NCI-H226 (cell line): Measurements from ENCODE around the gene IZUMO4.

Experiments used
- DNase-seq: peaks from one replicate; pipeline ENCODE4 v3.0.0-alpha.2; 2015

The IZUMO4 gene

DNA sequence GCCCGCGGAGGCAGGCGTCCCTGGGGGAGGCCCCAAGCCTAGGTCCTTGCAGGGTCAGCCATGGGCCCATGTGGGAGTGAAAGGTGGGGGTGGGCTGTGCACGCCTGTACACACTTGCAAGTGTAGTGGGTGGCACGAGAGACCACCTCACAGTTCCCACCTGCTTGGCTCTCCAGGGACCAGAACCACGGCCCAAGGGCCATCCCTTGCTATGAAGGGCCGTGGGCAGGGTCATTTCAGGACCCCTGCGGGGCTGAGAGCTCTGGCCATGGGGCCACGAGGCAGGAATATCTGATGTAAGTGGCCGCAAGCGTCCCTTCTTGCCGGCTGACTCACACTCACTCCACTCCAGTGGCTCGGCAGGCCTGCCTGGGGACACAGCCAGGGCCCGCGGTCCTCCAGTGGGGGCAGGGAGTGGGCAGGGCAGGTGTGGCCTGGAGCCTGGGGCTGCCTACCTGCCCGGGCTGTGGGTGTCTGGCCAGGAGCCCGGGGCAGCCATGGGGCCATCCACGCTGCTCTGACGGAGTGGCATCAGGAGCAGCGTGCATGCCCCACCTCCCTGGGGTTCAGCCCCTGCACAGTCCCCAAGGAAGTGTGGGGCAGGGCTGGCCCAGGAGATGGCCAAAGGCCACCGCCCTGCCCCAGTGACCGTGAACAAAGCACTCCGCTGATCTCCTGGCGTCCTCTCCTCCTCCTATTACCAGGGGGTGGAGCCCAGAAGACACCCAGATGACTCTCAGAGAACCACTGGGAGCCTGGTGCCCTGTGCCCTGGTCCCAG, 37.1 kb upstream of the IZUMO4 start:
- DNase-seq: no peak

DNA sequence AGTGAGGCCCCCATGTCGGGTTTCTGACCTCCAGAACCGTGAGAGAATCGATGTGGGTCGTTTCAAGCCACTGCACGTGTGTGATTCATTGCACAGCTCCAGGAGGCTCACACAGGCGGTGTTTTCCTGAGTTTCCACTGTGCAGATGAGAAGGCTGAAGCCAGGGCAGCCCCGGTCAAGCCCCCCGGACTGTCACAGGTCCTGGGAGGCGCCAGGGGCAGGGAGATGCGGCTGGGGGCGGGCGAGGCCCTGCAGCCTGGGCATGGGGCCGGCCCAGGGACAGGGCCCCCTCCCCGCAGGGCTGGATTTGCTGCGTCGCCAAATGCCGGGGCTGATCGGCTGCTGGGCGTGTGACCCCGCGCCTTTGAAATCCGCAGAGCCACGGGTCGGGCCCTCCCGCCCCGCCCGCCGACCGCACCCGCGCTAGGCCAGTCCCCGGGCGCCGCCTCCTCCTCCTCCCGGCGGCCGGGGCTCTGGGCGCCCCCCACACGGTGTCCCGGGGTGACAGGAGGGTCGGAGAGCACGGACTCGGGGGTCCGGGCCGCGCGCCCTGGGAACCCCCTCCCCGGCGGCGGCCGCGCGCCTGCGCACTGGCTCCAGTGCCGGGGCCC, 35.7 kb upstream of the IZUMO4 start:
- DNase-seq: peak; percentile 56

DNA sequence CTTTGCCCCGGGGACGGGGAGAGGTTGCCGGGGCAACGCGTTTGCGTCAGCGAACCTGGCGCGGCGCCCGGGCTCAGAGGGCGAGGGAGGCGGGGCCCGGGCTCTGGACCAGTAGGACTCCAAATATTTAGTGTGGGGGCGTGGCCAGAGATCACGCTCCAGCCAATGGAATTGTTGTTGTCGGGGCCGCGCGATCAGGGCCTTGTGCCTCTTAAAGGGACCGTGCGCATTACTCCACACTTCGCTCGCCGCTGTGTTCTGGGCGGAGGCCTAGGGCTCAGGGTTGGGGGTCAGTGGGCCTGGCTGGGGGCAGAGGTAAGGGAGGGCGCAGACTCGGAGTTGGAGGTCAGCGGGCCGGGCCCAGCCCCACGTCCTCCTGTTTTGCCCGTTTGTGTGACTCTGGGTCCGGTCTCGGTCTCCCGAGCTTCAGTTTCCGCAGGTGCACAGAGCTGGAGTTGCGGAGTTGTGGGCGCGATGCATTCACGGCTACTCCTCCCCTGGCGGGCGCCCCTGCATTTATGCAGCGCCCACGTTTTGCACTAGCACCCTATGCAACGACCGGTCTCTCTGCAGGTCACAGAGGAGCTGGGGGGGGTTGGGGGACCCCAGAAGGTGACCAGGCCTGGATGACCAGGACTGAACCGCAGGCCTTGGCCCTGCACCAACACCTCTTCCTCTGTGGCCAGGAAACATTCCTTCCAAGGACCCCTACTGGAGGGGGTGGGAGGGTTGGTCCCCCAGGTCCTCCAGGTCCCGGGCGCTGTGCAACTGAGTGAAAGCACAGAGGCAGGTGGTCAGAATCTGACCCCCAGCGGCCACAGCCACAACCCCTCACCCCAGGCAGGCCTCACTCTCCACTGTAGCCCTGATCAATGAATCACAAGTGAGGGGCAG, 35.0 kb upstream of the IZUMO4 start:
- DNase-seq: peak; percentile 93

DNA sequence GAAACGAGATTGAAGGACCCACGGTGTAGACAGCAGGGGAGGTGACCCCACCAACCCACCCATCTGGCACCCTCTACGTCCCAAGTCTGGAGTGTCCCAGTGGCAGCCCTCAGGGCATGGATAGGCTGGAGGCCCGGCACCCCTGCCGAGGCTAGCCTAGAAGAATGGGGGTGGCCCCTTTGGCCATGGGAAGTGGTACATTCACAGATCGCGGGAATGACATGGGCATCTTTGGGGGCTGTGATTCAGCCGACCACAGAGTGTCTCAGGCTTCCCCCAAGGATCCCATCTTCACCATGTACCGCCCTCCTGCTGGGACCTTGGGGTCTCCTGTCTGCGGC, 34.4 kb upstream of the IZUMO4 start:
- no peak for DNase-seq

DNA sequence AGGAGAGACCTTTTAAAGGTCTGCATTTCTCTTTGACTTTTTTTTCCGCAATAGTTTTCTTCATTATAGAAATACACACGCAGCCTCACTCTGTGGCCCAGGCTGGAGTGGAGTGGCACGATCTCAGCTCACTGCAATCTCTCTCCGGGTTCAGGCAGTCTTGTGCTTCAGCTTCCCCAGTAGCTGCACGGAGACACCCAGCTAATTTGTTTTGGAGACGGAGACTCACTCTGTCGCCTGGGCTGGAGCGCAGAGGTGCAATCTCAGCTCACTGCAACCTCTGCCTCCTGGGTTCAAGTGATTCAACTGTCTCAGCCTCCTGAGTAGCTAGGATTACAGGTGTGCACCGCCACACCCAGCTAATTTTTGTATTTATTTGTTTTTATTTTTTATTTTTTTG, 33.9 kb upstream of the IZUMO4 start:
- no peak for DNase-seq

DNA sequence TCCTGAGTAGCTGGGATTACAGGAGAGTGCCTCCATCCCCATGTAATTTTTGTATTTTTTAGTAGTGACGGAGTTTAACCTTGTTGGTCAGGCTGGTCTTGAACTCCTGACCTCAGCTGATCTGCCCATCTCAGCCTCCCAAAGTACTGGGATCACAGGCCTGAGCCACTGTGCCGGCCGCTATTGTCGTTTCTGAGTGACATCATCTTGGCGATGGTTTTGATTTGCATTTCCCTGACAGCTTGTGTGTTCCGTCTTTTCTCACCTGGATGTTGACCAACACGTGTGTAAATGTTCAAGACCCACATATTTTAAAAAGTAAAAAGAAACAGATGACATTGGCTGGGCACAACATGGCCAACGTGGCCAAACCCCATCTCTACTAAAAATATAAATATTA, 32.9 kb upstream of the IZUMO4 start:
- no peak for DNase-seq

DNA sequence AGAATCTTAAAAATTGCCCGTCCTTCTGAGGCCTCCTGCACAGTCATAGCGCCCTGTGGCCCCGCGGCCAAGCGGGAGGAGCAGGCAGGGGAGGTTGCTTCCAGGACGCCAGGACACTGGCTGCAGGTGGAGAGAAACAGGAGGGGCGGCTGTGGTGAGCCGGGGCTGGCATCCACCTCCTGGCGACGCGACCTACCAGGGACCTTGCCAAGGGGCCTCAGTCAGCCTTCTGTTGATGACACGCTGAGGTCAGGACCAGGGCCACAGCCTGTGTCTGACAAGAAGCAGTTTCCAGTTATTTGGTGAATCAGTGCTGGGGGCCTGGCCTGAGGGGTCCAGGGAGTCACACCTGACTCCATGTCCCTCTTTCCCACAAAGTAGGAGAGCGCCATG, 32.3 kb upstream of the IZUMO4 start:
- no peak for DNase-seq

DNA sequence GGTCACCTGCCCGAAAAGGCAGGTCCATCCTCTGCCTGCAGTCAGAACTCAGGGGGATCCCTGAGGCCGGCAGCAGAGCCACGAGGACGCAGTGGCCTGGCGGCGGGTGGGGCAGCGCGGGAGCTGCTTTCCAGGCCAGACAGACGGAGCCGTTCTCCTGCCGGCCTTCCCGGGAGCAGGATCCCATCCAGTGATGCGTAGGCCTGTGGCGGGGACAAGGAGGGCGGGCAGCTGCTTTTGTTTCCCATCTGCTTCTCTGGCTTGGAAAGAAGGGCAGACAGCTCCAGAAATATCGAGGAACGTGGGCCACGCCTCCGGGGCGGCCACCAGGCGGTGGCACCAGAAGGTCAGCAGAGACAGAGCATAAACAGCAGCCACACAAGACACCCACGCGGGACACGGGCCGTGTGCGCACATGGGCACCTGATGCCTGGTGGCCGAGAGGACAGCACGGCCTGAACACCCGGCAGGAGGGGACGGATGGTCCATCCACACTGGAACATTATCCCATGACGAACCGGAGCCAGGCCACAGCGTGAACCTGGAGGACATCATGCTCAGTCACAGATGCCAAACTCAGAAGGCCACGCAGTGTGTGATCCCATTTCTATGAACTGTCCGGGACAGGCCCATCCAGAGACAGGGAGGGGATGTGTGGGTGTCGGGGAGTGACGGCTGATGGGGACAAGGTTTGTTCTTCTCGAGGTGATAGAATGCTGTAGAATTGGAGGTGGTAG, 31.8 kb upstream of the IZUMO4 start:
- DNase-seq: no peak

DNA sequence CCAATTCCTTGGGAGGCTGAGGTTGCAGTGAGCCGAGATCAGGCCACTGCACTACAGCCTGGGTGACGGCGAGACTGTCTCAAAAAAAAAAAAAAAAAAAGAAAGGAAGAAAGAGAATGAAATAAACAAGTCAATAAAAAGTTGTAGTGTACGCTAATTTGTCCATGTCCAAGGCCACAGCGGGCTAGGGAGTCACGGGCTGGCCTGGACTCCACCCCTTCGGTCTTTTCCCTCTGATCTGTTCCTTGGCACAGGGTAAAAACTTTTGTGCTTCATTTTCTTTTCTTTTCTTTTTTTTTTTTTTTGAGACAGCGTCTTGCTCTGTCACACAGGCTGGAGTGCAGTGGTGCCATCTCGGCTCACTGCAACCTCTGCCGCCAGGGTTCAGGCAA, 26.3 kb upstream of the IZUMO4 start:
- no peak for DNase-seq

DNA sequence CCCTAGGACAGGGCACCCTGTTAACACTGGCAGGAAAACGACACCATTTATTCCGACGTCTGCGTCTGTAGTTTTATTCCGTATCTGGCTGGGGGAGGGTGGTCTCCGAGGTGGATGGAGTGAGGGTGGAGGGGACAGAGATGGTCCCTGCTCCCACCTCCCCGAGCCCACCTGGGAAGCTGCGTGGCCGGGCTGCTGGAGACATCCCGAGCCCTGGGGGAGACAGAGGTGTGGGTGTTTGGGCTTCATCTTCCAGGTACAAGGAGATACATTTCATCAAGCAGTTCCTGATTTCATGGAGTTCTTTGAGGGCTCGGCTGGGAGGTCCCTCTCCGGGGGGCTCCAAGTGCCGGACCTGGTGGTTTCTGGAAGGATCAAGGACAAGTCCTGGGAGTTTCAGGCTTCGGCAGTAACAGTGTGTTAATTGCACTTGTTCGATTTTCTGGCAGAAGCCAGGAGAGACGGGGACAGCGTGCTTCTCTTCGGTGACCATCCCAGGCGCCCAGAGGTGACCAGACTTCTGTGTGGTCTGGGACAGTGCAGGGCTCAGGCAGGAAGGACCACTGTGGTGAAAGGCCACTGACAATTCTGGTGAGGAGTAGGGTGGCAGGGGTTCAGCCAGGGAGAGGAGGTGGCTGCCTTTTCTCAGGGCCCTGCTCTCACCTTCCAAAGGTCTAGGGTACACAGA, 25.6 kb upstream of the IZUMO4 start:
- DNase-seq: no peak

DNA sequence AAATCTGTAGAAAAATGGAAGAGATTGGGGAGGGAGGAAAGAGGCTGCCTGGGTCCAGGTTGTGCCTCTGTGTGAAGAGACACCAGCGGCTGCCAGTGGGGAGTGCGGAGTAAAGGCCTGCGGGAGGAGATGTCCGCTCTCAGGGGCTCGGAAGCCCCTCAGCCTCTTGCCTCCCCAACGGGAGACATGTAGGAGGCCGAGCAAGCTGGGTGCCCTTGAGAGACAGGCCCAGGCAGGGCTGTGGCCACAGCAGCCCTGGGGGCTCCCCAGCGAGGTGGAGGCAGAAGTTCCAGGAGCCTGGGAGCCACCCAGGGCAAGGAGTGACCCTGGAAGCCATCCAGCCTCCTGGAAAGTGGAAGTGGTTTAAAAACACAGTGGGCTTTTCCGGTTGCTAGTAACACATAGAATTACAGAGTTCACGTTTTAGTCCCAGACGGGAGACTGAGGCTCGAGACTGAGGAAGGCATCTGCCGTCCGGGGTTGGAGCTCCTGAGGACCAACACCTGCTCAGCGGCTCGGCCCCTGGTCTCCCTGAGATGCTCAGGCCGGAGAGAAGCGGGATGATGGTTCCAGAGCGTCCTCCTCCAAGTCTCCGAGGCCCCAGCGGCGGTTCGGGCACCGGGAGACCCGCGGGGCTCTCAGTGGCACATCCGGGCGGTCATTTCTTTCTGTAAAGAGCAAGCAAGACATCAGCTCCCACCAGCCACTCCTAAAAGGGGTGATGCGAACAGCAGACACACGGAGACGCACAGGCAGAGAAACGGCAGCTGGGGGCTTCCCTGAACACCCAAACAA, 23.8 kb upstream of the IZUMO4 start:
- no peak for DNase-seq

DNA sequence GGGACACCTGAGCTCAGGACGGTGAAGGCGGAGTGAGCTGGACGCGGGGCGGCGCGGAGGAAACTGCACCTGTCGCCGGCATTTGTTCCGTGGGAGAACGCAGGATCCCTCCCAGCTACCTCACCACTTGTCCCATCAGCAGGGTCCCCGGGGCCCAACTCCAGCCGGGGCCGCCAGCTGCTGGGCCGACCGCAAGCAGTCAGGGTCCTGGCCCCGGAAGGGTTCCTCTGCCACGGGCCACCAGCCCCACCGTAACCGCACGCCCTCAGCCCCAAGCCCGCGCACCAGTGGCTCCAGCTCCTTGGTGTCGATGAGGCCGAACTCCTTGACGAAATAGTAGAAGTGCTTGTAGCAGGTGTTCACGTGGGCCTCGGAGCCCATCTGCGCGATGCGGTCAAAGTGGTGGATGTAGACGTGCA, 20.2 kb upstream of the IZUMO4 start:
- no peak for DNase-seq

DNA sequence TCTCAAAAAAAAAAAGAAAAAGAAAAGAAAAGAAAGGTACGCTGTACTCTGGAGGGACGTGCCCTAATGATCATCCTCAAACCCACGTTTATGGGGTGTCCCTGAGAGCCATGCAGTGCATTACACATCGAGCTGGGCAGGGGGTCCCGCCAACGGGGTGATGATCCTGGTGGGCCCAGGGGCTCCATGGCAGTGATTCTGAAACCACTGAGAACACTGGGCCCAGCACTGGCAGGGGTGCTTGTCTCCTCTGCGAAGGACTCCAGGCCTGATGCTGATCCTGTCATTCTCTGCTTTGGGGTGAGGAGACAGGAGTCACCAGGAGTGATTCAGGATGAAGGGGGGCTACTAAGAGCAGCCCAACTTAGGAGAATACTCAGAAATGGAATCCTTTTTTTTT, 19.3 kb upstream of the IZUMO4 start:
- no peak for DNase-seq

DNA sequence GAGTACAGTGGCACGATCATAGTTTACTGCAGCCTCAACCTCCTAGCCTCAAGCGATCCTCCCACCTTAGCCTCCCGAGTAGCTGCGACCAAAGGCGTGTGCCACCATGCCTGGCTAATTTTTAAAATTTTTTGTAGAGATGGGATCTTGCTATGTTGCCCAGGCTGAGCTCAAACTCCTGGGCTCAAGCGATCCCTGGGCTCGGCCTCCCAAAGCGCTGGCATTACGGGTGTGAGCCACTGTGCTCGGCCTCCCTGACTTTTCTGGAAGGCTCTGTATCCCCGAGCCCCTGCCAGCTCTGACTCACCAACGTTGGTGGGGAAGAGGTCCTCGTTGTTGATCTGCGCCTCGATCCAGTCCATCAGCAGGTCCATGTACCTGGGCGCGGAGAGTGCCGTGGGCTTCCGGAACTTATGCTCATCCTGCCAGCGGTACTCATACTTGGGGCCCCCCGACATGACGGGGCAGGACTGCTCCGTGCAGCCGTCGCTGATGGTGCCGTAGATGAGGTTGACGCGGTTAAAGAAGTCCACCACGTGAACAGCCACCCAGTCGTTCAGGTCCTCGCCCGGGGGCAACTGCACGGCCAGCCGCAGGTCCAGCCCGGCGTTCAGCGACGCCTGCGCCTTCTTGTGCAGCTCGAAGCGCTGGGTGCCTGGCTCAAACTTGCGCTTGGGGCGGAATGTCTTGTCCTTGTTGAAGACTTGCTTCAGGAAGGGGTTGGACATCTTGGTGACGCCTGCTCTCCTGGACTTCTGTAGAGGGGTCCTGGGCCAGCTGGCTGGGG, 18.7 kb upstream of the IZUMO4 start:
- no peak for DNase-seq

DNA sequence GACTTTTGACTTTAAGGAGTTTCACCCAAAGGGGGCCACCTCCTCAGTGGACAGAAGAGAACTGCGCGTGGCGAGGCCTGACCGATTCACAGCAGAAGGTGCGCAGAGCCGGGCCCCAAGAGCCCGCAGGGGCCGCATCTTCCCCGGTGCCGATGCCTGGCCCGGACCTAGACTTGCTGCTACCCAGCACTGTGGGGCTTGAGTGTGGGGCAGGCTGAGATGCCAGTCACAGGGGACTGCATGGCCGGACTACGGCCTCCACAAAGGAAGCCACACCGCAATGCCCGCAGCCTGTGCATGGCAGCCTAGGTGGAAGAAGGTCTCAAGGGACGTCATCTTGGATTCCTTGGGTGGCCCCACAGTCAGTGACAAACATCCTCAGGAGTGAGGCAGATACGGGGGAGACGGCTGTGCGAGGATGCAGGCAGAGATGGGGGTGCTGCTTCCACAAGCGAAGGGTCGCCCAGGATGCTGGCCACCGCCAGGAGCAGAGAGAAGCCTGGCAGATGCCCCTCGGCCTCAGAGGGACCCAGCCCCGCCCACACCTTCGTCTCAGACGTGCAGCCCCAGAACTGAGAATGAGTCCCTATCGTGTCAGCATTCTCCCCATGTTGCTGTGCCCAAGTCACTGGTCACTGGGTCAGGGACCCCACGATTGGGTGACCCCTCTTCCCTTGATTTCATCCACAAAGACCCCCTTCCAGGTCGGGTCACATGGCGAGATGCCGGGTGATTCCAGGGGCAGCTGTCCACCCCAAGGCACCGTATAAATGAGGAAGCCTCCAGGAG, 17.4 kb upstream of the IZUMO4 start:
- DNase-seq: no peak

DNA sequence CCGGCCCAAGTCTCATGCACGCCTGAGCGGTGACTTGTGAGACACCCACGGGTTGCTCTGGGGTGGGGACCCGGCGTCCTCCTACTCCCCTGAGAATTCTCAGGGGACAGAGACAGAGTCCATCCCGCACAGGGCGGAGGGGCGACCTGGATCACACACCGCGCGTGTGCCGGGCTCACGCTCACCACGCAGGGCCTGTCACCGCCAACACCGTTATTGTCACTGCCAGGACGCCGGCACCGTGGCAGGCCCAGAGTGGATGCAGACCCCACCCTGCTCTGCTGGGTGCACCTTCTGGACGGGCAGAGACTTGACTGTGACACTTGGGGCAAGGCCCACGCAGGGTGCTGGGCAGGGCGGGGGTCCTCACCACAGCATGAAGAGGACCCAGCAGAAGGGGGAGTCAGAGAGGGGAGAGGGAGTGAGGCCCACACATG, 16.8 kb upstream of the IZUMO4 start:
- DNase-seq: no peak

DNA sequence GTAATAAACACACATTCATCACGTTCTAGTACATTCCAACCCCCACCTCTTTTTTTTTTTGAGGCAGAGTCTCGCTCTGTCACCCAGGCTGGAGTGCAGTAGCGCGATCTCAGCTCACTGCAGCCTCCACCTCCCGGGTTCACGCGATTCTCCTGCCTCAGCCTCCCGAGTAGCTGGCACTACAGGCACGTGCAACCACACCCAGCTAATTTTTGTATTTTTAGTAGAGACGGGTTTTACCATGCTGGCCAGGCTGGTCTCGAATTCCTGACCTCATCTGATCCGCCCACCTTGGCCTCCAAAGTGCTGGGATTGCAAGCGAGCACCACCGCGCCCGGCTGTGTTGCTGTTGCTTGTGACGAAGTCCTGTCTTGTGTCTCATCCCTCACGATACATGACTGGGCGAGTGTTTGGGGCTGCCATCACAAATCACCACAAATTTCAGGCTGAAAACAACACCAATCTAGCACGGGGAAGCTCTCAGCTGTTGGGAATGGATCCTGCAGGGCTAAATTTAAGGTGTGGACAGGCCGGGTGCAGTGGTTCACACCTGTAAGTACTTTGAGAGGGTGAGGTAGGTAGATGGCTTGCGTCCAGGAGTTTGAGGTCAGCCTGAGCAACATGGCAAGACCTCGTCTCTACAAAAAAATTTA, 16.3 kb upstream of the IZUMO4 start:
- DNase-seq: no peak

DNA sequence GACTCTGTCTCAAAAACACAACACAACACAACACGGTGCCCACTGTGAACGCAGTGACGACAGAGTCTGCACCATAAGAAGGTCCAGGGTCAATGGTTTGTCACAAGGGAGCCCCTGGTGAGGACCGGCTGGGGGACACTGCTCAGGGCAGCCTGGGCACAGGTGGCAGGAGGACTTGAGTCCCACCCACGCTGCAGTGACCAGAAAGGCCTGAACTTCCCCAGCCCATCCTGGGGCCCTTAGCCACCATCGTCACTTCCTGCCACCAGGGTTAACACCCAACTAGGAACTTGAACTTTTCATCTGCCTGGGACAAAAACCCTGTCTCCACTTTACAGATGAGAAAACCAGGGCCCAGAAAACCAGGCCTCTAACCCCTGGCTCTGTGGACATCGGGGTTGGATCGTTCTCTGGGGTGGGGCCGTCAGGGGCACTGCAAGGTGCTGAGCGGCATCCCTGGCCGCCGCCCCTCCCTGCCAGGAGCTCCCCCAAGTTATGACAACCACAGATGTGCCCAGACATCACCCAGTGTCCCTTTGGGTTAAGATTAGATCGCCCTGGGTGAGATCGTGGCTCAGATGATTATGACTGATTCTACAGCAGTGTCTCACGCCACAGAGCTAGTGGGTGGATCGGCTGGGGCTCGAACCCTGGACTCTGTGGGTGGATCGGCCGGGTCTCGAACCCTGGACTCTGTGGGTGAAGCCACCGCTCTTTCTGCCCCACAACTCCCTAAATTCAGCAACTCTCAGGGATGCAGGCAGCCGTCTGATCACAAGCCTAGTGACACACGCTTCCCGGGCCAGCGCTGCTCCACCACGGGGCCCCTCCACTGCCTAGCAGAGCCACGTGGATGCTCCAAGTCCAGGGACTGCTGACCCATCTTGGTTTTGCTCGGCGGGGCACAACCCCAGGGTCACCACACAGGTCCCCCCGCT, 14.6 kb upstream of the IZUMO4 start:
- no peak for DNase-seq
